Measurements from ENCODE around the gene CHST12.
"Not testable (repeated sequence)": the region's sequence is repeated elsewhere in the genome, so short reads cannot be mapped to it uniquely, and the experiment has no call there.

The CHST12 gene

DNA sequence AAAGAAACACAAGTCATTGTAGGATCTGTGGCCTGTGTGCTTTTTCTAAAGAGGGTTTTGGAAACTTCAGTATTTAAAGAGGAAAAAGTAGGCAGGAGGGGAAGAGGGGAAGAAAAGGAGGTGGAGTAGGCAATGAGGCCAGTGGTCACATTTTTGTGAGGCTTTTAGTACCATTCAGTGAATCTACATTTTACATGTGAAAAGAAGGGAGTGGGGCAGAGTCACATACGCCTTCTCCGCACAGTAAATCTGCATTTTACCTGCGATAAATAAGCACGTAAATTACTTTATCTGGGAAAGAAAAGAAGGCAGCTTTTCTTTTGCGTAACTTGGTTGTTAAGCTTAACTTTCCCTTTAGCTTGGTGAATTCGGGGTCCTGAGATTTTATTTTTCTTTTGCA is 13.2 kb downstream of the CHST12 start:
- WGBS, 2 experiments: 92 to 93% methylated on average over 6 of the region's 6 CpGs
- Histone ChIP-seq H3K4me3 (ENCODE audit: insufficient read depth, low read depth, low read length) (no peak overlapping the region), H3K27ac (ENCODE audit: insufficient read depth, low read depth, low read length, poor library complexity, severe bottlenecking) (no peak overlapping the region), H3K27me3 (ENCODE audit: control insufficient read depth, insufficient read depth, low read length, poor library complexity, severe bottlenecking) (no peaks in the 10 kb centered on the region), H3K9me3 (ENCODE audit: control insufficient read depth, low read length) (no peaks in the 10 kb centered on the region), H3K4me1 (ENCODE audit: control insufficient read depth, insufficient read depth, low read length) (no peaks in the 10 kb centered on the region), H3K36me3 (ENCODE audit: control insufficient read depth, insufficient read depth, low read length) (no peaks in the 10 kb centered on the region)

DNA sequence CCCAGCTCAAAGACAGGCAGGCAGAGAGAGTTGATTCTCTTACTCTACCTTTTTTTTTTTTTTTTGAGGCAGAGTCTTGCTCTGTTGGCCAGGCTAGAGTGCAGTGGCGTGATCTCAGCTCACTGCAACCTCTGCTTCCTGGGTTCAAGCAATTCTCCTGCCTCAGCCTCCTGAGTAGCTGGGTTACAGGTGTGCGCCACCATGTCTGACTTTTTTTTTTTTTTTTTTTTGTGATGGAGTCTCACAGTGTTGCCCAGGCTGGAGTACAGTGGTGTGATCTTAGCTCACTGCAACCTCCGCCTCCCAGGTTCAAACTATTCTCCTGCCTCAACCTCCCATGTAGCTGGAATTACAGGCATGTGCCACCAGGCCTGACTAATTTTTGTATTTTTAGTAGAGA is 13.8 kb downstream of the CHST12 start:
- not testable (repeated sequence) for H3K9me3 ChIP-seq (ENCODE audit: control insufficient read depth, low read length); H3K36me3 ChIP-seq (ENCODE audit: control insufficient read depth, insufficient read depth, low read length); H3K27ac ChIP-seq (ENCODE audit: insufficient read depth, low read depth, low read length, poor library complexity, severe bottlenecking); H3K4me1 ChIP-seq (ENCODE audit: control insufficient read depth, insufficient read depth, low read length); H3K27me3 ChIP-seq (ENCODE audit: control insufficient read depth, insufficient read depth, low read length, poor library complexity, severe bottlenecking); H3K4me3 ChIP-seq (ENCODE audit: insufficient read depth, low read depth, low read length)
- WGBS, 2 experiments: 90 to 97% methylated on average over 3 of the region's 3 CpGs

DNA sequence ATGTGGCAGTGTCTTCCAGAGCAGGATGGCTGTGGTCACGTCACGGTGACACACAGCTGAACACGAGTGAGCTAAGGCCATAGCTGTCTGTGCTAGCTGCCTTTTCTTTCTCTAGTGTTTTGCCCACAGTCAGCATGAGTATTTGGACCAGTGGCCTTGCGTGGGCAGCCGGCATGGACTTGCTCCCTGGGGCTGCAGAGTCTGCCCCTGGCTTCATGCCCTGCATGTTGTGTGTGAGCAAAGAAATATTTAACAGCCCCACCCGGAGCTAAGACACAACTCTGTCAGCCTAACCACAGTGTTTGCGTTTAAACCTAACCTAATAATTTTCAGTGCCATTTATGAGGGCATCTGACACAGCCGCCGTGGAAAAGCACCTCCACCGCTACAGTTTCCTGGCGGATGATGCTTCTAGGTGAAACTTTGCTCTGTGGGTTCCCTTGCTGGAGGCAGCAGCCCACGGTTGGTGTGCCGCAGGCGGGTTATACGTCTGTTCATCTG is 14.6 kb downstream of the CHST12 start:
- WGBS, 2 experiments: 96 to 97% methylated on average over 15 of the region's 15 CpGs
- Histone ChIP-seq H3K27ac (ENCODE audit: insufficient read depth, low read depth, low read length, poor library complexity, severe bottlenecking) (no peak overlapping the region), H3K4me3 (ENCODE audit: insufficient read depth, low read depth, low read length) (no peak overlapping the region)

DNA sequence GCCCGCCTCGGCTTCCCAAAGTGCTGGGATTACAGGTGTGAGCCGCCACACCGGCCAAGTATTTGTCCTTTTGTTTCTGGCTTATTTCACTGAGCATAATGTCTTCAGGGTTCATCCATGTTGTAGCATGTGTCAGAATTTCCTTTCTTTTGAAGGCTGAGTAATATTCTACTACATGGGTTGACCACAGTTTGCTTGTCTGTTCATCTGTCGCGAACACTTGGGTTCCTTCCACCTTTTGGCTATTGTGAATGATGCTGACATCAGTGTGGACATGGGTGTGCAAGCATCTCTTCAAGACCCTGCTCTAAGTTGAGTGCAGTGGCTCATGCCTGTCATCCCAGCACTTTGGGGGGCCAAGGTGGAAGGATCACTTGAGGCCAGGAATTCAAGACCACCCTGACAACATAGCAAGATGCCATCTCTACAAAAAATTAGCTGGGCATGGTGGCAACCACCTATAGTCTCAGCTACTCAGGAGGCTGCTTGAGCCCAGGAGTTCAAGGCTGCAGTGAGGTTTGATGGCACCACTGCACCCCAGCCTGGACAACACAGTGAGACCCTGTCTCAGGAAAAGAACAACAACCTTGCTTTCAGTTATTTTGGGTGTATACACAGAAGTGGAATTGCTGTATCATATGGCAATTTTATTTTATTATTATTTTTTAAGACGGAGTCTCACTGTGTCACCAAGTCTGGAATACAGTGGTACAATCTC is 17.0 kb downstream of the CHST12 start:
- no peak overlapping the region for H3K4me3 ChIP-seq (ENCODE audit: insufficient read depth, low read depth, low read length)
- H3K4me1 ChIP-seq (ENCODE audit: control insufficient read depth, insufficient read depth, low read length): no peaks in the 10 kb centered on the region
- no peaks in the 10 kb centered on the region for H3K9me3 ChIP-seq (ENCODE audit: control insufficient read depth, low read length)
- WGBS, 2 experiments: 91 to 95% methylated on average over 7 of the region's 7 CpGs
- H3K27ac ChIP-seq (ENCODE audit: insufficient read depth, low read depth, low read length, poor library complexity, severe bottlenecking): no peak overlapping the region
- no peaks in the 10 kb centered on the region for H3K27me3 ChIP-seq (ENCODE audit: control insufficient read depth, insufficient read depth, low read length, poor library complexity, severe bottlenecking)
- no peaks in the 10 kb centered on the region for H3K36me3 ChIP-seq (ENCODE audit: control insufficient read depth, insufficient read depth, low read length)

More for the DNA sequence above, 14.6 kb downstream of the CHST12 start:
- no peaks in the 10 kb centered on the region for H3K36me3 ChIP-seq (ENCODE audit: control insufficient read depth, insufficient read depth, low read length)
- no peaks in the 10 kb centered on the region for H3K9me3 ChIP-seq (ENCODE audit: control insufficient read depth, low read length)
- H3K27me3 ChIP-seq (ENCODE audit: control insufficient read depth, insufficient read depth, low read length, poor library complexity, severe bottlenecking): no peaks in the 10 kb centered on the region
- H3K4me1 ChIP-seq (ENCODE audit: control insufficient read depth, insufficient read depth, low read length): no peaks in the 10 kb centered on the region

DNA sequence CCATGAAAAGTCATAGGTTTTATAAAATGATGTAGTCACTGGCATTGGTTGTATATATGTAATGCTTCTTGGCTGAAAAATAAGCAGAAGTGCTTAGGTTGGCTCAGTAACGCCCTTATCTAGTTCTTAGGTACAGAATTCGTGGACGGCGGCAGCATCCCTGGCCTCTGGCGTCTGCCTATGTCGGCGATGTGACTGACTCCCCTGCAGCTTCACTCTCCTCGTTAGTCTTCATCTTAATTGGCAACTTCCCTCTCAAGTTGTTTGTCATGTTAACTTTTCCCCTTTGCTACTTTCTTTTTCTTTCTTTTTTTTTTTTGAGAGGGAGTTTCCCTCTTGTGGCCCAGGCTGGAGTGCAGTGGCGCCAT is 18.5 kb downstream of the CHST12 start:
- WGBS, 2 experiments: 91 to 94% methylated on average over 9 of the region's 9 CpGs
- Histone ChIP-seq H3K9me3 (ENCODE audit: control insufficient read depth, low read length) (no peaks in the 10 kb centered on the region), H3K4me3 (ENCODE audit: insufficient read depth, low read depth, low read length) (no peak overlapping the region), H3K36me3 (ENCODE audit: control insufficient read depth, insufficient read depth, low read length) (no peaks in the 10 kb centered on the region), H3K27ac (ENCODE audit: insufficient read depth, low read depth, low read length, poor library complexity, severe bottlenecking) (no peak overlapping the region), H3K27me3 (ENCODE audit: control insufficient read depth, insufficient read depth, low read length, poor library complexity, severe bottlenecking) (no peaks in the 10 kb centered on the region), H3K4me1 (ENCODE audit: control insufficient read depth, insufficient read depth, low read length) (no peaks in the 10 kb centered on the region)

DNA sequence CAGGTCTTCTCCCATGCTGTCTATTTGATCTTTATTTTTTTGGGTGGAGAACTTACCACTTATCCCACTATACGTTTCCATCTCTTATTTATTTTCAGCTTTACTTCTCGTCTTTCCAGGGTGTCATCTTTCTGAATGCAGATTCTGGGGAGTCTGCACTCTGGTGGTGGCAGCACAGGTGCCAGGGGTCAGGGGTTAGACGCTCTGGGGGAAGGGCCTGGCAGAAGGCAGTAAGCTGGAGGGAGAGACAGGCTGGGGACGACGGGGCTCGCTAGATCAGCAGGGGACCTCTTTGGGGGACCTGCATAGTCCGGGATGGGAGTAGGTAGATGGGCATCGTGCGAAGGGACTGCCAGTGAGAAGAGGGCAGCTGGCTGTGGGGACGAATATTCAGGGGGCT is 22.3 kb downstream of the CHST12 start:
- H3K27me3 ChIP-seq (ENCODE audit: control insufficient read depth, insufficient read depth, low read length, poor library complexity, severe bottlenecking): no peaks in the 10 kb centered on the region
- H3K4me3 ChIP-seq (ENCODE audit: insufficient read depth, low read depth, low read length): no peak overlapping the region
- 77 to 83% methylated on average over 10 of the region's 10 CpGs for WGBS, 2 experiments
- no peaks in the 10 kb centered on the region for H3K4me1 ChIP-seq (ENCODE audit: control insufficient read depth, insufficient read depth, low read length)
- no peaks in the 10 kb centered on the region for H3K9me3 ChIP-seq (ENCODE audit: control insufficient read depth, low read length)
- no peaks in the 10 kb centered on the region for H3K36me3 ChIP-seq (ENCODE audit: control insufficient read depth, insufficient read depth, low read length)
- no peak overlapping the region for H3K27ac ChIP-seq (ENCODE audit: insufficient read depth, low read depth, low read length, poor library complexity, severe bottlenecking)

DNA sequence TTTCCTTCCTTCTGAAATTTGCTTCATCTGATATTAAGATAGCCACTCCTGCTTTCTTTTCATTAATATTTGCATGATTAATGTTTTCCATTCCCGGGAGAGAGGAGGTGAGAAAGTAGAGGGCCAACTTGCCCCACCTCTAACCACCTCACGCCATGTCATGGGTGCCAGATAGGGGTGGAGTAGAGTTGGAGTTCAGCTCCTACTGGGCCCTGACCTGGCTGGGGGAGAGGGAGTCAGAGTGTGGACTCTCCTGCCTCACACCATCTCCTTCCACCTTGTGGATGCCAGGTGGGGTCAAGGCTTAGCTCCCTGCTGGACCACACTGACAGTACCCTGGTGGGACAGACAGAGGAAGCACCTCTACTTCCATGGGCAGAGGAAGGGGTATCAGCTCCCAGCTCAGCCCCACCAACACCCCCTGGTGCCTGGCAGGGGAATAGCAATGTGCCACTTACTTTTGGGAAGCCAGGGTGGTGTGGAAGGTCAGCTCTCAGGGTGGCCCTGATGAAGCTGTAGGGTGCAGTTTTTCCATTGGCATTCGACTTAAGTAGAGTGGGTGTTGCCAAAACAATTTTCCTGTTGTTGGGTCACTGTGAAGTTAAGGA is 28.0 kb downstream of the CHST12 start:
- Histone ChIP-seq H3K4me1 (ENCODE audit: control insufficient read depth, insufficient read depth, low read length) (no peaks in the 10 kb centered on the region), H3K9me3 (ENCODE audit: control insufficient read depth, low read length) (no peaks in the 10 kb centered on the region), H3K4me3 (ENCODE audit: insufficient read depth, low read depth, low read length) (no peak overlapping the region), H3K27me3 (ENCODE audit: control insufficient read depth, insufficient read depth, low read length, poor library complexity, severe bottlenecking) (no peaks in the 10 kb centered on the region), H3K36me3 (ENCODE audit: control insufficient read depth, insufficient read depth, low read length) (no peaks in the 10 kb centered on the region), H3K27ac (ENCODE audit: insufficient read depth, low read depth, low read length, poor library complexity, severe bottlenecking) (no peak overlapping the region)
- 86 to 88% methylated on average over 3 of the region's 3 CpGs for WGBS, 2 experiments

DNA sequence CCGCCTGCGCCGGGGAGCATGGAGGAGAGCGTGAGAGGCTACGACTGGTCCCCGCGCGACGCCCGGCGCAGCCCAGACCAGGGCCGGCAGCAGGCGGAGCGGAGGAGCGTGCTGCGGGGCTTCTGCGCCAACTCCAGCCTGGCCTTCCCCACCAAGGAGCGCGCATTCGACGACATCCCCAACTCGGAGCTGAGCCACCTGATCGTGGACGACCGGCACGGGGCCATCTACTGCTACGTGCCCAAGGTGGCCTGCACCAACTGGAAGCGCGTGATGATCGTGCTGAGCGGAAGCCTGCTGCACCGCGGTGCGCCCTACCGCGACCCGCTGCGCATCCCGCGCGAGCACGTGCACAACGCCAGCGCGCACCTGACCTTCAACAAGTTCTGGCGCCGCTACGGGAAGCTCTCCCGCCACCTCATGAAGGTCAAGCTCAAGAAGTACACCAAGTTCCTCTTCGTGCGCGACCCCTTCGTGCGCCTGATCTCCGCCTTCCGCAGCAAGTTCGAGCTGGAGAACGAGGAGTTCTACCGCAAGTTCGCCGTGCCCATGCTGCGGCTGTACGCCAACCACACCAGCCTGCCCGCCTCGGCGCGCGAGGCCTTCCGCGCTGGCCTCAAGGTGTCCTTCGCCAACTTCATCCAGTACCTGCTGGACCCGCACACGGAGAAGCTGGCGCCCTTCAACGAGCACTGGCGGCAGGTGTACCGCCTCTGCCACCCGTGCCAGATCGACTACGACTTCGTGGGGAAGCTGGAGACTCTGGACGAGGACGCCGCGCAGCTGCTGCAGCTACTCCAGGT is 29.7 kb downstream of the CHST12 start:
- Histone ChIP-seq H3K9me3 (ENCODE audit: control insufficient read depth, low read length) (no peaks in the 10 kb centered on the region), H3K27me3 (ENCODE audit: control insufficient read depth, insufficient read depth, low read length, poor library complexity, severe bottlenecking) (no peaks in the 10 kb centered on the region), H3K4me3 (ENCODE audit: insufficient read depth, low read depth, low read length) (no peak overlapping the region), H3K27ac (ENCODE audit: insufficient read depth, low read depth, low read length, poor library complexity, severe bottlenecking) (no peak overlapping the region), H3K4me1 (ENCODE audit: control insufficient read depth, insufficient read depth, low read length) (no peaks in the 10 kb centered on the region), H3K36me3 (ENCODE audit: control insufficient read depth, insufficient read depth, low read length) (no peaks in the 10 kb centered on the region)
- 97% methylated on average over 85 of the region's 85 CpGs for WGBS, 2 experiments

DNA sequence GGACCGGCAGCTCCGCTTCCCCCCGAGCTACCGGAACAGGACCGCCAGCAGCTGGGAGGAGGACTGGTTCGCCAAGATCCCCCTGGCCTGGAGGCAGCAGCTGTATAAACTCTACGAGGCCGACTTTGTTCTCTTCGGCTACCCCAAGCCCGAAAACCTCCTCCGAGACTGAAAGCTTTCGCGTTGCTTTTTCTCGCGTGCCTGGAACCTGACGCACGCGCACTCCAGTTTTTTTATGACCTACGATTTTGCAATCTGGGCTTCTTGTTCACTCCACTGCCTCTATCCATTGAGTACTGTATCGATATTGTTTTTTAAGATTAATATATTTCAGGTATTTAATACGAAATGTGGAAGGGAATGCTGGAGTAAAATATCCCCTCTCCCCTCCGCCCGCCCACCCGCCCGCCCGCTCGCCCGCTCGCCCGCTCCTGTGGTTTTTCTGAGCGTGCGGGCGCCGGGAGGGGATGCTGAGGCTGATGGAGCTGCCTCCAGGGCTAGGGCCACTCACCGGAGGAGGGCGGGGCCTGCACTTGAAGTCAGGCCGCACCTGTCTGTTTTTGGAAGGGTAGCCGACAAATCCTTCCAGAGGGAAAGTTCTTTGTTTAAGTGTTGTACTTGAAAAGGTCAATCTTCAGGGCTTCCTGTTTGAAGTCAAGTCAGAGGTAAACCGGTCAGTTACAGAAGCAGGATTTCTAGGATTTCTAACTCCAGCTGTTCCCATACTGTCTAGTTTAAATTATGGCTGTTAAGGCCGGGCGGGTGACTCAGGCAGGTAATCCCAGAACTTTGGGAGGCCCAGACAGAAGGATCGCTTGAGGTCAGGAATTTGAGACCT is 30.5 kb downstream of the CHST12 start:
- H3K27me3 ChIP-seq (ENCODE audit: control insufficient read depth, insufficient read depth, low read length, poor library complexity, severe bottlenecking): no peaks in the 10 kb centered on the region
- H3K9me3 ChIP-seq (ENCODE audit: control insufficient read depth, low read length): no peaks in the 10 kb centered on the region
- no peaks in the 10 kb centered on the region for H3K4me1 ChIP-seq (ENCODE audit: control insufficient read depth, insufficient read depth, low read length)
- no peaks in the 10 kb centered on the region for H3K36me3 ChIP-seq (ENCODE audit: control insufficient read depth, insufficient read depth, low read length)
- H3K27ac ChIP-seq (ENCODE audit: insufficient read depth, low read depth, low read length, poor library complexity, severe bottlenecking): no peak overlapping the region
- H3K4me3 ChIP-seq (ENCODE audit: insufficient read depth, low read depth, low read length): no peak overlapping the region
- 96 to 97% methylated on average over 41 to 42 of the region's 42 CpGs for WGBS, 2 experiments

All from ectodermal cell (in vitro differentiated cells).